GM21528 (cell line): ENCODE measurements around the gene ADARB1.
"Not testable (repeated sequence)": the region's sequence is repeated elsewhere in the genome, so short reads cannot be mapped to it uniquely, and the experiment has no call there.

Source experiments
- ATAC-seq: cut with Tn5 transposase; IDR thresholded peaks from one replicate; pipeline ENCODE4 v1.9.1; 2021; ENCODE audit warnings: mild to moderate bottlenecking, moderate library complexity; ENCODE audit not compliant: unreplicated experiment, low FRiP score

Gene ADARB1

DNA sequence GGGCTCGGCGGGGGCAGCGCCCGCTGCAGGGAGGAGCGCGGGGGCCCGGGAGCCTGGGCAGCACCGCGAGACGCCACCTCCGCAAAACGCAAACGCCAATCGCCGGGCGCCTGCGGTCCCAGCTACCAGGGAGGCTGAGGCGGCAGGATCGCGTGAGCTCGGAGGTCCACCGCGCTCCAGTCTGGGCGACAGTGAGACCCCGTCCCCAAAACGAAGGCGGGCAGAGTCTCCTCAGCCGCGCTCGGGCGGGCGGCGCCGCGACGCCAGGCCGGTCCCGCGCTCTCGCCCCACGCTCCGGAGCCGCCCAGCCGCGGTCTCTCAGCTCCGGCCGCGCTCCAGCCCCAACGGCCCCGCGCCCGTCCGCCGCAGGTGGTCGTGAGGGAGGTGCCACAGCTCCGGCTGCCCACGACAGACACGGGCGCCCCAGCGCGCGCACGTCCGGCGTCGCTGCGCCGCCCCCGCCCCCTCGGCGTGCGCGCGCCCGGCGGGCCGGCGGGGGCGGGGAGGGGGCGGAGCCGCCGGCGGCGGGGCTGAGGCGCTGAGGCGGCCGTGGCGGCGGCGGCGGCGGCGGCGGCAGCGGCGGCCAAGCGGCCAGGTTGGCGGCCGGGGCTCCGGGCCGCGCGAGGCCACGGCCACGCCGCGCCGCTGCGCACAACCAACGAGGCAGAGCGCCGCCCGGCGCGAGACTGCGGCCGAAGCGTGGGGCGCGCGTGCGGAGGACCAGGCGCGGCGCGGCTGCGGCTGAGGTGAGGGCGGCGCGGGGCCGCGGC is at the start of gene ADARB1:
Gene ADARB1 (plus strand): TSS at position 533 of the 770 bp plus-strand sequence. CDS start 97,077 bp downstream, outside the sequence.
- ATAC-seq, result no peak

DNA sequence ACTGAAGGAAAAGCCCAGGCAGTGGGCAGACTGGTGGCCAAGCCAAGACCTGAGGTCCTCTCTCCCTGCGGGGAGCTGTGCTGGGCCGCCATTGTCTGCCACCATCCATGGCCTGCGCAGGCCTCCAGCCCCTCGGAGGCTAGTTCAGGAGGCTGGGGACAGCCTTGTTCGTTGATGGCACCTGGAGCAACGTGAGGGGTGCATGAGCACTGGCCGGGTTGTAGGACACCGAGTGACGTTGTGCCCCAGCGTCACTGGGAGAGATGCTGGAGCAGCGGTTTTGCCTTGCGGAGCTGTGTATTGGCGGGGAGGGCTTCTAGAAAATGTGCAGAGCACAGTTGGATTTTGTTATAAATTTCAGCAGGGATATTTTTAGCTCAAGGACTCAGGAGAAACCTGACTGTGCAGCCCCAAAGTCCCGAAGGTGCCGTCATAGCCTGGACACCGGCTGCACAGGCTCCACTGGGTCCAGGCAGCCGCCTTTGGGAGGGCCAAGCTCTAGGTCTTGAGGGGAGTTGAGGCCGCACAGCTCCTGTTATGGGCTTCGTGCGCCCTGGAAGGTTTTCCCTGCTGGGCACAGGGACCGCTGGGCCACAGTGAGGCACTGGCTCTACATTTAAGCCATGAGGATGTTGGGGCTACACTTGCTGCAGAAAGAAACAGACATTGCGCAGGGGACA is 48.2 kb upstream of the ADARB1 start:
- no peak for ATAC-seq

GRCh38 chr21:45026826-45027225 is 47.6 kb upstream of the ADARB1 start:
- no peak for ATAC-seq

- ATAC-seq, result no peak
These were observed 46.9 kb upstream of the ADARB1 start for GRCh38 chr21:45027241-45028196.

- ATAC-seq, result not testable (repeated sequence)
These were observed 45.7 kb upstream of the ADARB1 start for GRCh38 chr21:45028645-45029044.

DNA sequence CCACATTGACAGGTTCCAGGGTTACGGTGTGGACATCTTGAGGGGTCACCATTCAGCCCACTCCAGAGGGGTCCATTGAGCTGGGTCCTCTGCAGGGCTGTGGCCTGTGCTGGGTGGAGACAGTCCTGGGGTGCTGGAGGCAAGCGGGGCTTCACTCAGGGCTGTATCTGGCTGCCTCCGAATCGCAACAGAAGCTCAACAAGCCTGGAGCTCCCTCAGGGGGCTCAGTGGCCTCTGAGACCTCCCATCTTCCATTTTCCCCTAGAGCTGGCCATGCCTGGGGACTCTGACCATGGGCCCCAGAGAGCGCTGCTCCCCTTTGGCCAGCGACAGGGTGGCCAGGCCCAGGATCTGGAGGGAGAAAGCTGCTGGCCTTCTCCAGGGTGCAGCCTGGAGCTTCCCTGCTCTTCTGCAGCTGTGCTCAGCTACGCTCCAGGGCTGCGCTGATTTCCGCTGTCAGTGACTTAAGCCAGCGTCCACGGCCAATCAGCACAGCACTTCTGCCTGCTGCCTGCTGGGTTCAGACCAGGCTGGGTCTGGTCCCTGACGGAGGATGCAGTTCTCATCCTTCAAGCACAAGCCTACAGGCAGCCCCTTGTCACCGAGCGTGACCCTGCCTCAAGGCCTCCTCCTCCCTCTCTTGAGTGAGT is 45.0 kb upstream of the ADARB1 start:
- no peak for ATAC-seq

GRCh38 chr21:45029948-45030681 is 44.3 kb upstream of the ADARB1 start:
- ATAC-seq, result no peak

DNA sequence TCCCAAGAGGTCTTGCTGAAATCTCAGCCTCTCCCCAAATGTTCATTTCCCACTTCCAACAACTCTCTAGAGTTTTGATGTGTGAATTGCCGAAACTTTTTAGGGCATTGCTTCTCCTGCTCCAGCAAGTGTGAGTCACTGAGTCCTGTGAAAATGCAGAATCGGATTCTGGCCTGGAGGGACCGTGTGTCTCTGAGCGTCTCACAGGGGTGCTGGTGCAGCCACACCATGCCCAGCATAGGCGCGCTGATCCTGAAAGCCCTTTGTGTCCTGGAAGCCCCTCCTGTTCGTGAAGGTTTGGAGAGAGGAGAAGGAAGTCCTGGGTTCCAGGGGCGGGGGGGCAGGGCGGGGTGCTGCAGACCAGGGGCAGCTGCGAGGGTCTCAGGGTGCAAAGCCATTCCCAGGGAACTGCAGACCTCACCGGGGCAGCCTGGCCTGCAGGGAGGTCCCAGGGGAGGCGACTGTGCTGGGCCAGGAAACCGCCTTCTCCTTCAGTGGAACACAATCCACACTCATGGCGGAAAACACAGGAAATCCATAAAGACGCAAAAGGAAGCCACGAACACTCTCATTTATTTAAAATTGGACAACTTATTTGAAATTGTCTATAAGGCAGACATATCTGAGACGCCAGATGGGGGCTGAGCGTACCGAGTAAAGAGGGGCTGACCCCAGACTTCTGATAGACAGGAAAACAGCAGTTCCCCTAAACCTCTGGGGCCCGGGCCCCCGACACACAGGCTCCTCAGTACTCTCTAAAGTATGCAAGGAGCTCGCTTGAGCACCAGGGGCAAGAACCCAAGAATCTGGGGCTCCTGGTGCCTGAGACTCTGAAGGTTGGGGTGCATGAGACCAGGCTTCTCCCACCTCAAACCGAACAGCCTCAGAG is 43.5 kb upstream of the ADARB1 start:
- ATAC-seq, result no peak

DNA sequence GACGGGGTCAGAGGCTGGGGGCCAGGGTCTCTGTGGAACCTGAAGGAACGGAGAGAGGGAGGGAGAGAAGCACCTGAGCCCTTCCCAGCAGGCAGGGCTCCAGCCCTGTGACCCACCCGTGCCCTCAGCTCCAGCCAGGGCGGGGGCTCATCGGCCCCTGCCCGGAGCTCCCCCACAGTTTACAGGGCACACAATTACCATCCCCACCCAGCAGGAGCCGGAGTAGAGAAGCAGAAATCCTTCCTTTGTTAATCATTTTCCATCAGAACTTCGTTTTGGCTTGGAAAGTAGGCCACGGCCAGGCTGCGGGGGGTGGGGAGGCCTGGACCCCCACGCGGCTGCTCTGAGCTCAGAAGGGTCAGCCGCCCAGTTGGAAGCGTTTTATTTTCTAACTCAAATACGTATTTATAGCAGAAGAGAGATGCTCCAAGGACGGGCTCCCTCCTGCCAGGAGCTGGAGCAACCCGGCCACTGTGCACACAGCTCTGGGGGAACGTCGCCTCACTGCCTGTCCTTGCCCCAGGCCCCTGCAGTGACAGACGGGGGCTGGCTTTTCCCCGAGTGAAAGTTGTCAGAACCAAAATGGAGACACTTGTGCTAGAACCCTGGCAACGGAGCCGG is 42.7 kb upstream of the ADARB1 start:
- ATAC-seq, result no peak

DNA sequence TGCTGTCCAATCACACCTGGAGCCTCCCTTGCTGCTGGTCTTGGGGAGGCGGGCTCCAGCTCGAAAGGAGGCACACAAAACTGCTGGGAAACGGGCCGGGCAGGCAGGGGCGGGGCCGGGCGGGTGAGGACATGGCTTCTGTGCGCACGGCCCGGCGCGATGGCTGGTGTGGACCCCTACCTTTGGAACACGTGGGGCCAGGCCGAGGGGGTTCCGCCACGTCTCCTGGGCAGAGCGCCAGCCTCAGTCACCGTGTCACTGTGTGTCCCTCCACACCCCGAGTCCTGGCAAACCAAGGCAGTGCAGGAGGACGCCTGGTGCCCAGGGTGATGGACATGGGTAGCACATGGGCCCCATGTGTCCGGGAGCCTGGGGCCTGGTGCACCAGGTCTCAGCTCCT is 42.0 kb upstream of the ADARB1 start:
- no peak for ATAC-seq

DNA sequence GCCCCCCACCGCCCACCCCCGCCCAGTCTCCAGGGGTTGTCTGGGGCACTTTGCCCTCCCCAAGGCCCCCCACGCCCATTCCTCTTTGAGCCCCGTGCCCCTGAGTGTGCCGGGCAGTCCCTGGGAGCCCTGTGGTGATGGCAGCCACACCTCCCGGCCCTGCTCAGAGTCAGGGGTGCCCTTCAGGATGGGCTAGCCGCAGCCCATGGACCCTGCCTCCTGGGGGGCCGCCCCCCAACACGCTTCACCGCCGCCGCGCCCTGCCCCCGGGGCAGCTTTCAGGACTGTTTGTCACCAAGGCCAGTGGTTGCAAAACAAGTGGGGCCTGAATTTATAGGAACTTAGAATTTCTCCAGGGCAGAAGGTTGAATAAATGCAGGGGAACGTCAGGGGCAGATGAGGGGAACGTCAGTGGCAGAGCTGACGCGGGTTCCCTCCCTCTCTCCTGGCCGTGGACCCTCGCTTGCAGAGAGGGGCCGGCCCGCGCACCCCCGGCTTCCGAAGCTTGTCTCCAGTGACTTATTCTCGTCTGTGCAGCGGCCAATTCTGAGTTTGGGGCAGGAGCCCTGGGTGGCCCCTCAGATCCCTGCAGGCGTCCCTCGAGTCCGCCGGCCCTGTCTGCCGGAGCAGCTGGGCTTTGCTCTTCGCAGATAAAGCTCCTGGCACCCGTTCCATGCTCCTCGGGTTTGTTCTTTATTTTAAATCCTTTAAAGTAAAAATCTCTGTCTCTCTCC is 41.2 kb upstream of the ADARB1 start:
- ATAC-seq, result no peak

GRCh38 chr21:45033791-45034555 is 40.4 kb upstream of the ADARB1 start:
- ATAC-seq, result no peak

DNA sequence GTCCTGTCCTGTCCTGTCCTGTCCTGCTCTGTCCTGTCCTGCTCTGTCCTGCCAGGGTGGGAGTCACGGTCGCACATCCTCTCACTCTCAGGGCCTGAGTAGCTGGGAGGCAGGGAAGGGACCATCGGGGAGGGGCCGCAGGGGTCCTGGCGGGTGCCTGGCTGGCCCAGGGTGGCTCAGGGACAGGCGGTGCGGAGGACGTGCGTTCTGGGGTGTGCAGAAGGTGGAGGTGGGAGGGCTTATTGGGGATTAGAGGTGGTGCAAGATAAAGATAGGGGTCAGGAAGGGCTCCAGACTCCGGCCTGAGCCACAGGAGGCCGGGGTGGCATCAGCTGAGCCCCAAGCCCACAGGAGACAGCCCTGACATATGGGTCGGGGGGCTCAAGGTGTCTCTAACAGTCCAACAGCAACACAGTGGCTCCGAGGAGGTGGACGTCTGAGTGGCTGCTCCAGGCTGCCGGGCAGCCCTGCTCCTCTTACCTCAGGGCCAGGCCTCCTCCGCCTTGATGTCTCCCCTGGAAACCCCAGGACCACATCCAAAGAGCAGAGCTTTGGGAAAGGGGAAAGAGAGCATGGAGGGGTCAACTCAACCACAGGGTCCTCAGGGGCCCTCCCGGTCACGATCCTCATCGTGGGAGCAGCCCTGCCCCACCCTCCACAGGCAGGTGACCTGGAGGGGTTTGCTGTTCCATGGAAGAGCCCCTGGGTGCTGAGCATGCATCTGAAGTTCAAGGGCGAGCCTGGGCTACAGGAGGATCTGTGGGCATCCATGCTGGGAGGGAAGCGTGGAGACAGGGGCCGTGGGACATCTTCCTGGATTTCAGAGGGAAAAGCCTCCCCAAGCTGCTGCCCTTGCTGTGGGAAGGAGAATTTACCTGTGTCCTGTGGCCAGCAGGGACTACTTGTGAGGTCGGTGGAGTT is 39.6 kb upstream of the ADARB1 start:
- ATAC-seq, result no peak

DNA sequence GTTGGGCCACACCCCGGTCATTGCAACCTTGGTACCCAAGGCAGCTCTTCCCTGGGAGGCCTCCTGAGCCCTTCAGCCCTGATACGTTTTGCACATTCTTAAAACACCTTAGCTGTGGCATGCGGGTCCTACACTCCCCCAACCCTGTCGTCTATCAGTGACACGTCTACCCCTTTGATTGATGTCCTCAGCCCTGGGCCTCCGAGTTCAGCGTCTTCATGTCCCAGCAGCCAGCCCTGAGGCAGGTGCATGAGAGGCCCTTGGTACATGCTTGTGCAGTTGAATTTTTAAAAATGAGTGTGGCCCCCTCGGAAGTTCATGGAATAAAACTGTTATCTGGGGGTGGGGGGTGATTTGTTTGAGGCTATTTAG is 38.9 kb upstream of the ADARB1 start:
- no peak for ATAC-seq

DNA sequence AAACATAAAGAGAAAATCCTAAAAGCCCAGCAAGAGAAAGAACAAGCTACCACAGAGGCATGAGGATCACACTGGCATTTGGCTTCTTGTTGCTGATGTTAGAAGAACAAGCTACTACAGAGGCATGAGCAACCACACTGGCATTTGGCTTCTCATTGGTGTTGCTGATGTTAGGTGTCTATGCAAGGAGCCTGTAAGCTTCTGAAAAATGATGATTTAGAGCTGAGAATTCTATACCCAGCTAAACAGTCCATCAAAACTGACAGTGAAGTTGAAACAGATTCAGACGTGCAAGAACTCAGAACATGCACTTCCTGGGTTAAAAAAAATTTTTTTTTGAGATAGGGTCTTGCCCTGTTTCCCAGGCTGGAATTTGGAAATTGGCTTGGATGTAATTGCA is 37.8 kb upstream of the ADARB1 start:
- ATAC-seq, result no peak

GRCh38 chr21:45037986-45038385 is 36.4 kb upstream of the ADARB1 start:
- no peak for ATAC-seq
